Right lobe of liver (tissue), 4 donors: Measurements from ENCODE around the gene AJAP1.

ENCODE experiments used
- CTCF ChIP-seq, 4 donors: fragments of 200-600 bp in 3 of 4; fragments of 450-650 bp in 1 of 4; IDR thresholded peaks; one replicate each; pipeline versions ENCODE4 v1.5.1 to v1.8.0; 2016 to 2022; ENCODE audit warnings: antibody characterized with exemption in 4 of 4, mild to moderate bottlenecking in 2 of 4
- POLR2A ChIP-seq: fragments of 450-650 bp; IDR thresholded peaks from one replicate; pipeline ENCODE4 v1.6.1; 2017; ENCODE audit warnings: antibody characterized with exemption, mild to moderate bottlenecking
- donor health status: DM: no; HTN: no; CAD: no.
- donor health status: DM: no; HTN: no; CAD: no.
- donor health status: DM: no; HTN: yes; CAD: no.

DNA sequence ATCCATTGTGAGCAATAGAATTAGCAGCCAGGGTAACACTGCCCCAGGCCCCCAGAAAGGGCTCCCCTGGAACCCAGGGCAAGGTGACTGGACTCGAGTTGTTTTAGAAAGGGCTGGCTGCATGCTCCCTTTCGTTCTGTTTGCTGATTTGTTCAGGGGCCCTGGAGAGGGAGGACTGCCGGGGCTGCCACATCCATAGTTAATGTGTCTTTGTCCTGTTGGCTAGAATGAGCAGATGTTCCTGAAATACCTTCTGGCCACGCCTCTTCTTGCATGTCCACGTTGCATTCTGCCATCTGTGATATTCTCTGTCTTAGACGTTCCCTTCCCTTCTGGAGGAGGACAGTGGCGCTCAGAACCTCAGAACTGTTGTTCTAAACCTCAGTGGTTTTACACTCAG, 118.8 kb downstream of the AJAP1 start:
- no peak for TF ChIP-seq CTCF (IDR thresholded peaks at IDR 0.05)
- no peak for TF ChIP-seq POLR2A
